GM21786 (cell line): ENCODE data around the gene HSD17B2.
"Not testable (repeated sequence)": the region's sequence is repeated elsewhere in the genome, so short reads cannot be mapped to it uniquely, and the experiment has no call there.

Experiments
- ATAC-seq: cut with Tn5 transposase; IDR thresholded peaks from one replicate; pipeline ENCODE4 v1.9.1; 2021; ENCODE audit not compliant: unreplicated experiment

Gene HSD17B2

GRCh38 chr16:82034981-82035612, at the start of gene HSD17B2:
Gene HSD17B2, plus strand, starts transcription at chr16:82035253. Its CDS starts 172 bp downstream, at chr16:82035425.
- no peak for ATAC-seq

GRCh38 chr16:81987121-81987520, 47.9 kb upstream of the HSD17B2 start:
- no peak for ATAC-seq

GRCh38 chr16:81987706-81988105, 47.3 kb upstream of the HSD17B2 start:
- ATAC-seq: no peak

- ATAC-seq: no peak
Measured at GRCh38 chr16:81992859-81993258, 42.2 kb upstream of the HSD17B2 start.

- no peak for ATAC-seq
Measured at GRCh38 chr16:81994485-81994884, 40.6 kb upstream of the HSD17B2 start.

- ATAC-seq: no peak
Measured at GRCh38 chr16:81995651-81996050, 39.4 kb upstream of the HSD17B2 start.

GRCh38 chr16:81996664-81997509, 38.2 kb upstream of the HSD17B2 start:
- no peak for ATAC-seq

GRCh38 chr16:81997738-81998137, 37.3 kb upstream of the HSD17B2 start:
- no peak for ATAC-seq

- no peak for ATAC-seq
Measured at GRCh38 chr16:82002831-82003230, 32.2 kb upstream of the HSD17B2 start.

GRCh38 chr16:82004601-82005000, 30.5 kb upstream of the HSD17B2 start:
- no peak for ATAC-seq

GRCh38 chr16:82005027-82005830, 29.8 kb upstream of the HSD17B2 start:
- ATAC-seq: no peak

- ATAC-seq: no peak
Measured at GRCh38 chr16:82006036-82006435, 29.0 kb upstream of the HSD17B2 start.

- no peak for ATAC-seq
Measured at GRCh38 chr16:82007189-82007588, 27.9 kb upstream of the HSD17B2 start.

- no peak for ATAC-seq
Measured at GRCh38 chr16:82008957-82009592, 26.0 kb upstream of the HSD17B2 start.

- ATAC-seq: not testable (repeated sequence)
Measured at GRCh38 chr16:82009789-82010188, 25.3 kb upstream of the HSD17B2 start.

- no peak for ATAC-seq
Measured at GRCh38 chr16:82010649-82011048, 24.4 kb upstream of the HSD17B2 start.

- peak; percentile 82 for ATAC-seq
Measured at GRCh38 chr16:82011199-82011641, 23.8 kb upstream of the HSD17B2 start, which contains the start of gene SDR42E1. Gene SDR42E1, minus strand, starts transcription at chr16:82011470. Its CDS starts 10,612 bp downstream, at chr16:82000858.

GRCh38 chr16:82013139-82013538, 21.9 kb upstream of the HSD17B2 start:
- no peak for ATAC-seq

GRCh38 chr16:82016263-82016662, 18.8 kb upstream of the HSD17B2 start:
- ATAC-seq: no peak

GRCh38 chr16:82016964-82017363, 18.1 kb upstream of the HSD17B2 start:
- ATAC-seq: no peak
